ENCODE results near the gene ORMDL3. TPM values are rescaled to one million over a fixed set of nuclear protein-coding genes. Genes with fewer than 3 reads are reported as not detected.

Gene ORMDL3
- total RNA-seq, 8 experiments from 2014 or later = 35.8 to 101 (median 46.1) TPM

GRCh38 chr17:39943702-39944392 lies 16.4 kb upstream of the ORMDL3 start:
- H3K4me3 ChIP-seq = no peak overlapping the region
- H3K4me1 ChIP-seq (replicated peaks in 1 of 2) = peaks cover 6 to 7% of the 10 kb centered on the region in 2 donors
- H3K27ac ChIP-seq = no peak overlapping the region
- WGBS, 10 experiments = 59 to 100% (median 79%) methylated on average over 1 to 8 of the region's 14 CpGs; no CpG with 5 or more reads in 5 of the 10 experiments
- in situ Hi-C loops (cut with MboI; ENCODE audit: low pct_unique_long_range_greater_than_20kb in 2 of 9, low sequenced_read_pairs in 9 of 9, unreplicated experiment in 9 of 9) = loop anchor here in 1 of 9 experiments (10.0 kb wide), 1 partner anchor 49 kb away; no protein-coding TSS in a partner anchor
- ATAC-seq (replicated peaks in 6 of 8) = no peak

GRCh38 chr17:39939588-39940419 lies 12.4 kb upstream of the ORMDL3 start:
- in situ Hi-C loops (cut with MboI; ENCODE audit: low pct_unique_long_range_greater_than_20kb in 2 of 9, low sequenced_read_pairs in 9 of 9, unreplicated experiment in 9 of 9) = loop anchor here in 1 of 9 experiments (10.0 kb wide), 1 partner anchor 45 kb away; no protein-coding TSS in a partner anchor
- WGBS, 10 experiments = 0 to 83% (median 36%) methylated on average over 1 to 5 of the region's 6 CpGs; no CpG with 5 or more reads in 1 of the 10 experiments
- ATAC-seq (replicated peaks in 6 of 8) = peak; percentile 52 to 94 (median 76)
- peaks cover 6 to 7% of the 10 kb centered on the region in 2 donors for H3K4me1 ChIP-seq (replicated peaks in 1 of 2)
- no peak overlapping the region for H3K27ac ChIP-seq
- no peak overlapping the region for H3K4me3 ChIP-seq

GRCh38 chr17:39939106-39939505 lies 11.7 kb upstream of the ORMDL3 start:
- in situ Hi-C loops (cut with MboI; ENCODE audit: low pct_unique_long_range_greater_than_20kb in 2 of 9, low sequenced_read_pairs in 9 of 9, unreplicated experiment in 9 of 9) = no loop called here
- Histone ChIP-seq H3K4me1 (replicated peaks in 1 of 2) (peaks cover 6 to 7% of the 10 kb centered on the region in 2 donors), H3K4me3 (no peak overlapping the region), H3K27ac (no peak overlapping the region)
- ATAC-seq (replicated peaks in 6 of 8) = peak in 7 of 8 experiments; percentile 14 to 62 (median 38)
- WGBS, 10 experiments = 80 to 100% (median 100%) methylated on average over 1 to 3 of the region's 3 CpGs; no CpG with 5 or more reads in 5 of the 10 experiments

GRCh38 chr17:39938140-39938869 lies 10.9 kb upstream of the ORMDL3 start:
- Histone ChIP-seq H3K4me3 (no peak overlapping the region), H3K27ac (no peak overlapping the region), H3K4me1 (replicated peaks in 1 of 2) (peaks cover 6 to 7% of the 10 kb centered on the region in 2 donors)
- WGBS, 10 experiments = 0 to 93% (median 76%) methylated on average over 1 to 6 of the region's 8 CpGs; no CpG with 5 or more reads in 1 of the 10 experiments
- in situ Hi-C loops (cut with MboI; ENCODE audit: low pct_unique_long_range_greater_than_20kb in 2 of 9, low sequenced_read_pairs in 9 of 9, unreplicated experiment in 9 of 9) = no loop called here
- ATAC-seq (replicated peaks in 6 of 8) = no peak

- ATAC-seq (replicated peaks in 6 of 8) = no peak
- in situ Hi-C loops (cut with MboI; ENCODE audit: low pct_unique_long_range_greater_than_20kb in 2 of 9, low sequenced_read_pairs in 9 of 9, unreplicated experiment in 9 of 9) = no loop called here
- no peak overlapping the region for H3K4me3 ChIP-seq
- 76 to 100% (median 100%) methylated on average over 1 to 3 of the region's 3 CpGs; no CpG with 5 or more reads in 5 of the 10 experiments for WGBS, 10 experiments
- H3K4me1 ChIP-seq (replicated peaks in 1 of 2) = peaks cover 6 to 7% of the 10 kb centered on the region in 2 donors
- no peak overlapping the region for H3K27ac ChIP-seq
Measured at GRCh38 chr17:39937447-39937846, 10.0 kb upstream of the ORMDL3 start.

GRCh38 chr17:39935909-39936308 lies 8.5 kb upstream of the ORMDL3 start:
- in situ Hi-C loops (cut with MboI; ENCODE audit: low pct_unique_long_range_greater_than_20kb in 2 of 9, low sequenced_read_pairs in 9 of 9, unreplicated experiment in 9 of 9) = no loop called here
- Histone ChIP-seq H3K27ac (no peak overlapping the region), H3K4me3 (no peak overlapping the region), H3K4me1 (replicated peaks in 1 of 2) (peaks cover 6 to 7% of the 10 kb centered on the region in 2 donors)
- ATAC-seq (replicated peaks in 6 of 8) = peak in 2 of 8 experiments; percentile 38 to 71
- 0 to 100% (median 100%) methylated on average over 1 to 2 of the region's 3 CpGs; no CpG with 5 or more reads in 5 of the 10 experiments for WGBS, 10 experiments

- peaks cover 2 to 4% of the 10 kb centered on the region in 2 donors for H3K4me1 ChIP-seq (replicated peaks in 1 of 2)
Measured at GRCh38 chr17:39934324-39934723, 6.9 kb upstream of the ORMDL3 start.

GRCh38 chr17:39933912-39934311 lies 6.5 kb upstream of the ORMDL3 start:
- no peak overlapping the region for H3K4me3 ChIP-seq
- H3K27ac ChIP-seq = no peak overlapping the region
- H3K4me1 ChIP-seq (replicated peaks in 1 of 2) = peaks cover 0 to under 1% of the 10 kb centered on the region in 2 donors
- WGBS, 10 experiments = 80 to 100% (median 83%) methylated on average over 1 to 3 of the region's 5 CpGs; no CpG with 5 or more reads in 6 of the 10 experiments
- no peak for ATAC-seq (replicated peaks in 6 of 8)
- in situ Hi-C loops (cut with MboI; ENCODE audit: low pct_unique_long_range_greater_than_20kb in 2 of 9, low sequenced_read_pairs in 9 of 9, unreplicated experiment in 9 of 9) = no loop called here

More at GRCh38 chr17:39934324-39934723, 6.9 kb upstream of the ORMDL3 start:
- WGBS, 10 experiments = 53 to 100% (median 88%) methylated on average over 1 to 5 of the region's 5 CpGs; no CpG with 5 or more reads in 1 of the 10 experiments
- in situ Hi-C loops (cut with MboI; ENCODE audit: low pct_unique_long_range_greater_than_20kb in 2 of 9, low sequenced_read_pairs in 9 of 9, unreplicated experiment in 9 of 9) = no loop called here
- H3K27ac ChIP-seq = no peak overlapping the region
- ATAC-seq (replicated peaks in 6 of 8) = no peak
- no peak overlapping the region for H3K4me3 ChIP-seq

- WGBS, 10 experiments = 67 to 100% (median 93%) methylated on average over 1 to 5 of the region's 5 CpGs
- Histone ChIP-seq H3K4me3 (no peak overlapping the region), H3K27ac (no peak overlapping the region), H3K4me1 (replicated peaks in 1 of 2) (peaks cover 13 to 17% of the 10 kb centered on the region in 2 donors)
- in situ Hi-C loops (cut with MboI; ENCODE audit: low pct_unique_long_range_greater_than_20kb in 2 of 9, low sequenced_read_pairs in 9 of 9, unreplicated experiment in 9 of 9) = no loop called here
- no peak for ATAC-seq (replicated peaks in 6 of 8)
Measured at GRCh38 chr17:39929646-39930407, 2.4 kb upstream of the ORMDL3 start.

- in situ Hi-C loops (cut with MboI; ENCODE audit: low pct_unique_long_range_greater_than_20kb in 2 of 9, low sequenced_read_pairs in 9 of 9, unreplicated experiment in 9 of 9) = no loop called here
- Histone ChIP-seq H3K4me3 (no peak overlapping the region), H3K27ac (no peak overlapping the region), H3K4me1 (replicated peaks in 1 of 2) (peaks cover 13 to 17% of the 10 kb centered on the region in 2 donors)
- peak in 7 of 8 experiments; percentile 0 to 52 (median 13) for ATAC-seq (replicated peaks in 6 of 8)
- WGBS, 10 experiments = 5 to 76% (median 57%) methylated on average over 2 to 8 of the region's 8 CpGs; no CpG with 5 or more reads in 1 of the 10 experiments
Measured at GRCh38 chr17:39928858-39929645, 1.7 kb upstream of the ORMDL3 start.
